A549 (cell line): ENCODE results near the gene PATJ.

Experiments
- CBX2 ChIP-seq: fragments of 200-600 bp; sonication (generic); IDR thresholded peaks from 2 replicates; pipeline ENCODE4 v1.6.1; 2016; ENCODE audit warnings: low read depth, mild to moderate bottlenecking, borderline replicate concordance
- EP300 ChIP-seq, 2 experiments: fragments of >200 bp; sonication (Bioruptor Twin); formaldehyde crosslinking; IDR thresholded peaks; 2 replicates in 1 of 2; 3 replicates in 1 of 2; pipeline ENCODE4 v1.6.1; 2016 to 2017
- MYC ChIP-seq: IDR thresholded peaks from 2 replicates; pipeline ENCODE4 v1.6.1; 2012; ENCODE audit warnings: mild to moderate bottlenecking, inconsistent platforms, low read length, improper control_type of control experiment, borderline replicate concordance
- TP53 ChIP-seq: fragments of 250-450 bp; sonication (Bioruptor Pico); IDR thresholded peaks from 2 replicates; pipeline ENCODE4 v1.5.0; 2021; ENCODE audit warnings: mild to moderate bottlenecking, moderate library complexity
- TF ChIP-seq, protein P1 (sequence below): fragments of >200 bp; sonication (Bioruptor Twin); formaldehyde crosslinking; IDR thresholded peaks from 3 replicates; pipeline ENCODE4 v1.5.1; 2016
- TF ChIP-seq, protein P2 (sequence below): fragments of 450-650 bp; IDR thresholded peaks from 2 replicates; pipeline ENCODE4 v1.6.1; 2014; ENCODE audit warnings: antibody characterized with exemption

- TF ChIP-seq EP300 (IDR thresholded peaks at IDR 0.05) (no peak), TP53 (CRISPR knock-in tag) (no peak), CBX2 (no peak), MYC (no peak)
- TF ChIP-seq, protein P1, sequence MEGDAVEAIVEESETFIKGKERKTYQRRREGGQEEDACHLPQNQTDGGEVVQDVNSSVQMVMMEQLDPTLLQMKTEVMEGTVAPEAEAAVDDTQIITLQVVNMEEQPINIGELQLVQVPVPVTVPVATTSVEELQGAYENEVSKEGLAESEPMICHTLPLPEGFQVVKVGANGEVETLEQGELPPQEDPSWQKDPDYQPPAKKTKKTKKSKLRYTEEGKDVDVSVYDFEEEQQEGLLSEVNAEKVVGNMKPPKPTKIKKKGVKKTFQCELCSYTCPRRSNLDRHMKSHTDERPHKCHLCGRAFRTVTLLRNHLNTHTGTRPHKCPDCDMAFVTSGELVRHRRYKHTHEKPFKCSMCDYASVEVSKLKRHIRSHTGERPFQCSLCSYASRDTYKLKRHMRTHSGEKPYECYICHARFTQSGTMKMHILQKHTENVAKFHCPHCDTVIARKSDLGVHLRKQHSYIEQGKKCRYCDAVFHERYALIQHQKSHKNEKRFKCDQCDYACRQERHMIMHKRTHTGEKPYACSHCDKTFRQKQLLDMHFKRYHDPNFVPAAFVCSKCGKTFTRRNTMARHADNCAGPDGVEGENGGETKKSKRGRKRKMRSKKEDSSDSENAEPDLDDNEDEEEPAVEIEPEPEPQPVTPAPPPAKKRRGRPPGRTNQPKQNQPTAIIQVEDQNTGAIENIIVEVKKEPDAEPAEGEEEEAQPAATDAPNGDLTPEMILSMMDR, result no peak
- TF ChIP-seq, protein P2, sequence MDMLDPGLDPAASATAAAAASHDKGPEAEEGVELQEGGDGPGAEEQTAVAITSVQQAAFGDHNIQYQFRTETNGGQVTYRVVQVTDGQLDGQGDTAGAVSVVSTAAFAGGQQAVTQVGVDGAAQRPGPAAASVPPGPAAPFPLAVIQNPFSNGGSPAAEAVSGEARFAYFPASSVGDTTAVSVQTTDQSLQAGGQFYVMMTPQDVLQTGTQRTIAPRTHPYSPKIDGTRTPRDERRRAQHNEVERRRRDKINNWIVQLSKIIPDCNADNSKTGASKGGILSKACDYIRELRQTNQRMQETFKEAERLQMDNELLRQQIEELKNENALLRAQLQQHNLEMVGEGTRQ, result no peak
Observed at GRCh38 chr1:61992257-61992656, 250.0 kb downstream of the PATJ start.
